ENCODE measurements around the gene XPC.
"Not testable (repeated sequence)": the region's sequence is repeated elsewhere in the genome, so short reads cannot be mapped to it uniquely, and the experiment has no call there.

Gene XPC

GRCh38 chr3:14123308-14124222 is 54.8 kb downstream of the XPC start:
- H2BK120ac ChIP-seq (ENCODE audit: low read depth, low read length) = no peak overlapping the region
- H3K79me1 ChIP-seq (replicated peaks; ENCODE audit: low read length, poor library complexity, severe bottlenecking) = peaks cover 33% of the 10 kb centered on the region
- H2BK12ac ChIP-seq (ENCODE audit: low read length in 2 of 2) = no peak overlapping the region
- peak overlapping the region; percentile 89 to 100 for H3K4me3 ChIP-seq (ENCODE audit: insufficient read depth in 1 of 2, low read depth in 1 of 2, low read length in 2 of 2)
- H3K4ac ChIP-seq (ENCODE audit: low read depth in 1 of 2, low read length in 2 of 2) = peak overlapping the region; percentile 25 to 50
- no peak overlapping the region for H3K27ac ChIP-seq (ENCODE audit: low read length, poor library complexity, severe bottlenecking)
- H3K23ac ChIP-seq (ENCODE audit: low read length in 2 of 2) = no peak overlapping the region
- H3K18ac ChIP-seq (ENCODE audit: low read depth in 1 of 2, low read length in 2 of 2) = peak overlapping the region; percentile 25 to 45
- H4K91ac ChIP-seq (ENCODE audit: low read length) = no peak overlapping the region
- H3K9me3 ChIP-seq (ENCODE audit: control insufficient read depth, low read length) = no peaks in the 10 kb centered on the region
- WGBS = 53% methylated on average over 13 of the region's 15 CpGs
- H2BK5ac ChIP-seq (ENCODE audit: low read depth, low read length, poor library complexity, severe bottlenecking) = no peak overlapping the region
- no peaks in the 10 kb centered on the region for H3K27me3 ChIP-seq (ENCODE audit: control insufficient read depth in 1 of 2, insufficient read depth in 1 of 2, low read length in 2 of 2)
- H4K8ac ChIP-seq (ENCODE audit: low read length) = peak overlapping the region; percentile 77
- H2AFZ ChIP-seq (ENCODE audit: low read depth, low read length) = peak overlapping the region; percentile 94
- peak overlapping the region; percentile 94 for H3K4me2 ChIP-seq (ENCODE audit: low read length, poor library complexity, severe bottlenecking)
- peaks cover 14 to 45% of the 10 kb centered on the region in 2 experiments for H3K36me3 ChIP-seq (ENCODE audit: control insufficient read depth in 1 of 2, insufficient read depth in 2 of 2, low read depth in 1 of 2, low read length in 2 of 2)
- no peak overlapping the region for H2BK15ac ChIP-seq (ENCODE audit: low read depth, poor library complexity, severe bottlenecking)
- DNase-seq = no peak
- peaks cover 21% of the 10 kb centered on the region for H3K4me1 ChIP-seq (ENCODE audit: control insufficient read depth, insufficient read depth, low read depth, low read length)
- H3K14ac ChIP-seq (ENCODE audit: low read length in 2 of 2) = no peak overlapping the region
- H3K9ac ChIP-seq (ENCODE audit: low read length) = peak overlapping the region; percentile 99
- no peak overlapping the region for H2AK5ac ChIP-seq (ENCODE audit: low read length, severe bottlenecking)

DNA sequence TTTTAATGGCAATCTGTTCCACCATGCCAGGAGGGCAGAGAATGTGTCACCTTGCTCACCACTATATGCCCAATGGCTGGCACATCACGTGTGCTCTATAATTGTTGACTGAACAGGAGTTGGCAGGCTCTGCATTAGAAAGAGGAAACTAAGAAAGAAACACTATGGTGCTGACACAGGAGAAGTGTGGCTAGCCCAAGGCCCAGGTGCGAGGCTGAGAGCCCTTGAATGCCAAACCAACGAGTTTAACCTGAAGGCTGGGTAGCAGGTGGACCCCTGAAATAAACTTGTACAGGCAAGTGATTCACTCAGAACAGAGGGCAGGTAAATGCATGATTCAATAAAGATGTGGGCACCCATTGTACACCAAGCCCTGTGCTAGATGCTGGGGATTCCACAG is 56.1 kb downstream of the XPC start:
- Histone ChIP-seq H3K4me1 (ENCODE audit: control insufficient read depth, insufficient read depth, low read depth, low read length) (peaks cover 21% of the 10 kb centered on the region), H3K14ac (ENCODE audit: low read length in 2 of 2) (no peak overlapping the region), H3K9me3 (ENCODE audit: control insufficient read depth, low read length) (no peaks in the 10 kb centered on the region), H3K9ac (ENCODE audit: low read length) (no peak overlapping the region), H2AFZ (ENCODE audit: low read depth, low read length) (no peak overlapping the region), H4K91ac (ENCODE audit: low read length) (no peak overlapping the region), H3K27me3 (ENCODE audit: control insufficient read depth in 1 of 2, insufficient read depth in 1 of 2, low read length in 2 of 2) (no peaks in the 10 kb centered on the region), H3K79me1 (replicated peaks; ENCODE audit: low read length, poor library complexity, severe bottlenecking) (peaks cover 38% of the 10 kb centered on the region), H2BK120ac (ENCODE audit: low read depth, low read length) (no peak overlapping the region), H2BK15ac (ENCODE audit: low read depth, poor library complexity, severe bottlenecking) (no peak overlapping the region), H3K36me3 (ENCODE audit: control insufficient read depth in 1 of 2, insufficient read depth in 2 of 2, low read depth in 1 of 2, low read length in 2 of 2) (peaks cover 2 to 33% of the 10 kb centered on the region in 2 experiments), H3K4me3 (ENCODE audit: insufficient read depth in 1 of 2, low read depth in 1 of 2, low read length in 2 of 2) (no peak overlapping the region), H3K4me2 (ENCODE audit: low read length, poor library complexity, severe bottlenecking) (no peak overlapping the region), H4K8ac (ENCODE audit: low read length) (no peak overlapping the region), H3K18ac (ENCODE audit: low read depth in 1 of 2, low read length in 2 of 2) (no peak overlapping the region), H3K4ac (ENCODE audit: low read depth in 1 of 2, low read length in 2 of 2) (no peak overlapping the region), H2AK5ac (ENCODE audit: low read length, severe bottlenecking) (no peak overlapping the region), H3K27ac (ENCODE audit: low read length, poor library complexity, severe bottlenecking) (no peak overlapping the region), H2BK12ac (ENCODE audit: low read length in 2 of 2) (no peak overlapping the region), H3K23ac (ENCODE audit: low read length in 2 of 2) (no peak overlapping the region), H2BK5ac (ENCODE audit: low read depth, low read length, poor library complexity, severe bottlenecking) (no peak overlapping the region)
- no peak for DNase-seq
- WGBS = 97% methylated on average over 3 of the region's 3 CpGs

GRCh38 chr3:14121859-14122258 is 56.5 kb downstream of the XPC start:
- Histone ChIP-seq H3K9me3 (ENCODE audit: control insufficient read depth, low read length) (no peaks in the 10 kb centered on the region), H3K14ac (ENCODE audit: low read length in 2 of 2) (no peak overlapping the region)
- 100% methylated on average over 5 of the region's 5 CpGs for WGBS

GRCh38 chr3:14120921-14121448 is 57.4 kb downstream of the XPC start:
- H3K4me3 ChIP-seq (ENCODE audit: insufficient read depth in 1 of 2, low read depth in 1 of 2, low read length in 2 of 2); H2BK120ac ChIP-seq (ENCODE audit: low read depth, low read length): not testable (repeated sequence)

More at GRCh38 chr3:14121859-14122258, 56.5 kb downstream of the XPC start:
- Histone ChIP-seq H3K27ac (ENCODE audit: low read length, poor library complexity, severe bottlenecking) (no peak overlapping the region), H2AK5ac (ENCODE audit: low read length, severe bottlenecking) (no peak overlapping the region), H2BK120ac (ENCODE audit: low read depth, low read length) (no peak overlapping the region), H3K9ac (ENCODE audit: low read length) (no peak overlapping the region), H3K23ac (ENCODE audit: low read length in 2 of 2) (no peak overlapping the region), H3K79me1 (replicated peaks; ENCODE audit: low read length, poor library complexity, severe bottlenecking) (peaks cover 42% of the 10 kb centered on the region), H3K4me2 (ENCODE audit: low read length, poor library complexity, severe bottlenecking) (no peak overlapping the region), H3K4ac (ENCODE audit: low read depth in 1 of 2, low read length in 2 of 2) (no peak overlapping the region), H3K27me3 (ENCODE audit: control insufficient read depth in 1 of 2, insufficient read depth in 1 of 2, low read length in 2 of 2) (no peaks in the 10 kb centered on the region), H3K4me1 (ENCODE audit: control insufficient read depth, insufficient read depth, low read depth, low read length) (peaks cover 17% of the 10 kb centered on the region), H2BK12ac (ENCODE audit: low read length in 2 of 2) (no peak overlapping the region), H2AFZ (ENCODE audit: low read depth, low read length) (no peak overlapping the region), H4K8ac (ENCODE audit: low read length) (no peak overlapping the region), H3K18ac (ENCODE audit: low read depth in 1 of 2, low read length in 2 of 2) (no peak overlapping the region), H2BK5ac (ENCODE audit: low read depth, low read length, poor library complexity, severe bottlenecking) (no peak overlapping the region), H3K4me3 (ENCODE audit: insufficient read depth in 1 of 2, low read depth in 1 of 2, low read length in 2 of 2) (no peak overlapping the region), H3K36me3 (ENCODE audit: control insufficient read depth in 1 of 2, insufficient read depth in 2 of 2, low read depth in 1 of 2, low read length in 2 of 2) (peaks cover 0 to 30% of the 10 kb centered on the region in 2 experiments), H4K91ac (ENCODE audit: low read length) (no peak overlapping the region), H2BK15ac (ENCODE audit: low read depth, poor library complexity, severe bottlenecking) (no peak overlapping the region)
- DNase-seq = no peak

More at GRCh38 chr3:14120921-14121448, 57.4 kb downstream of the XPC start:
- not testable (repeated sequence) for H4K8ac ChIP-seq (ENCODE audit: low read length); H3K4me2 ChIP-seq (ENCODE audit: low read length, poor library complexity, severe bottlenecking); H2BK15ac ChIP-seq (ENCODE audit: low read depth, poor library complexity, severe bottlenecking); H2BK12ac ChIP-seq (ENCODE audit: low read length in 2 of 2); H3K9me3 ChIP-seq (ENCODE audit: control insufficient read depth, low read length); H2BK5ac ChIP-seq (ENCODE audit: low read depth, low read length, poor library complexity, severe bottlenecking); H3K4ac ChIP-seq (ENCODE audit: low read depth in 1 of 2, low read length in 2 of 2); H3K27me3 ChIP-seq (ENCODE audit: control insufficient read depth in 1 of 2, insufficient read depth in 1 of 2, low read length in 2 of 2); DNase-seq; H3K14ac ChIP-seq (ENCODE audit: low read length in 2 of 2); H3K23ac ChIP-seq (ENCODE audit: low read length in 2 of 2); H3K27ac ChIP-seq (ENCODE audit: low read length, poor library complexity, severe bottlenecking); H2AFZ ChIP-seq (ENCODE audit: low read depth, low read length); H3K9ac ChIP-seq (ENCODE audit: low read length); H2AK5ac ChIP-seq (ENCODE audit: low read length, severe bottlenecking); H3K18ac ChIP-seq (ENCODE audit: low read depth in 1 of 2, low read length in 2 of 2); H4K91ac ChIP-seq (ENCODE audit: low read length)
- Histone ChIP-seq H3K36me3 (ENCODE audit: control insufficient read depth in 1 of 2, insufficient read depth in 2 of 2, low read depth in 1 of 2, low read length in 2 of 2) (peaks cover 0 to 34% of the 10 kb centered on the region in 2 experiments), H3K4me1 (ENCODE audit: control insufficient read depth, insufficient read depth, low read depth, low read length) (peaks cover 11% of the 10 kb centered on the region), H3K79me1 (replicated peaks; ENCODE audit: low read length, poor library complexity, severe bottlenecking) (peaks cover 47% of the 10 kb centered on the region)
- WGBS = 100% methylated on average over 2 of the region's 2 CpGs
